Caco-2 (cell line): ENCODE data around the gene NAPA. TPM values are rescaled to one million over a fixed set of nuclear protein-coding genes. Genes with fewer than 3 reads are reported as not detected.

Source experiments
- BruUV-seq: library from RNA; stranded (reverse); fragments of 400-500 nt; replicated peaks from 2 replicates; lab custom pipeline; 2021; lab: Mats Ljungman, UMichigan
- CTCF ChIA-PET: fragments of 300-600 bp; sonication (Branson Sonifier 250); formaldehyde crosslinking; loops from one replicate; lab custom pipeline; 2022; ENCODE audit warnings: antibody characterized with exemption; lab: Charles Lee
- POLR2A ChIA-PET: fragments of 300-600 bp; sonication (Branson Sonifier 250); formaldehyde crosslinking; loops from one replicate; lab custom pipeline; 2022; ENCODE audit warnings: antibody characterized with exemption; lab: Charles Lee
- DNase-seq, 2 experiments: peaks; one replicate each; pipeline versions ENCODE4 v3.0.0 to v3.0.0-alpha.2; 2020 to 2022
- H3K27me3 ChIP-seq: replicated peaks from 2 replicates; pipeline ENCODE4 v1.6.0; 2011; ENCODE audit warnings: low read length; ENCODE audit not compliant: control insufficient read depth, insufficient read depth
- H3K36me3 ChIP-seq: 2 replicates; pipeline ENCODE4 v1.5.1; 2011; ENCODE audit warnings: low read length; ENCODE audit not compliant: control insufficient read depth, insufficient read depth
- H3K4me1 ChIP-seq: fragments of 250-450 bp; sonication (Bioruptor Pico); 2 replicates; pipeline ENCODE4 v1.5.1; 2020; ENCODE audit warnings: mild to moderate bottlenecking
- H3K4me3 ChIP-seq: 2 replicates; pipeline ENCODE4 v1.5.1; 2011; ENCODE audit warnings: low read depth, mild to moderate bottlenecking, control low read depth, low read length
- H3K9me3 ChIP-seq: fragments of 250-450 bp; sonication (Bioruptor Pico); 2 replicates; pipeline ENCODE4 v1.5.1; 2020; ENCODE audit warnings: mild to moderate bottlenecking, moderate library complexity
- H3K27ac Mint-ChIP-seq: one replicate; pipeline ENCODE4 v1.8.0; 2022; ENCODE audit warnings: mixed read lengths; ENCODE audit not compliant: unreplicated experiment
- H3K27me3 Mint-ChIP-seq: one replicate; pipeline ENCODE4 v1.8.0; 2022; ENCODE audit warnings: mixed read lengths; ENCODE audit not compliant: insufficient read depth, unreplicated experiment
- H3K36me3 Mint-ChIP-seq: one replicate; pipeline ENCODE4 v1.8.0; 2022; ENCODE audit warnings: mild to moderate bottlenecking, mixed read lengths; ENCODE audit not compliant: insufficient read depth, unreplicated experiment
- H3K4me1 Mint-ChIP-seq: one replicate; pipeline ENCODE4 v1.8.0; 2022; ENCODE audit warnings: low read depth, mixed read lengths; ENCODE audit not compliant: unreplicated experiment
- H3K4me3 Mint-ChIP-seq: one replicate; pipeline ENCODE4 v1.8.0; 2022; ENCODE audit warnings: mild to moderate bottlenecking, moderate library complexity, mixed read lengths; ENCODE audit not compliant: unreplicated experiment
- H3K9me3 Mint-ChIP-seq: one replicate; pipeline ENCODE4 v1.8.0; 2022; ENCODE audit warnings: mixed read lengths; ENCODE audit not compliant: unreplicated experiment
- CTCF ChIP-seq, 2 experiments: fragments of 200-600 bp in 1 of 2; IDR thresholded peaks; 1 replicate in 1 of 2; 2 replicates in 1 of 2; pipeline versions ENCODE4 v1.5.1 to v1.8.0; 2011 to 2022; ENCODE audit warnings: antibody characterized with exemption in 1 of 2, control low read depth in 1 of 2, inconsistent platforms in 1 of 2, low read depth in 1 of 2, low read length in 1 of 2, mild to moderate bottlenecking in 1 of 2, moderate library complexity in 1 of 2; ENCODE audit not compliant: insufficient read depth in 1 of 2, severe bottlenecking in 1 of 2, unreplicated experiment in 1 of 2
- intact Hi-C: fragments of 100-400 bp; cut with micrococcal nuclease; formaldehyde crosslinking; loops from one replicate; pipeline ENCODE4 v1.10.0; 2022; ENCODE audit not compliant: unreplicated experiment
- total RNA-seq: library from RNA; stranded (reverse); gene quantifications from 2 replicates; pipeline ENCODE4 v1.2.3, GENCODE V29; 2022

NAPA gene
- total RNA-seq, 1 experiment from 2014 or later: 149 TPM

GRCh38 chr19:47476438-47476972 is 38.4 kb downstream of the NAPA start:
- Histone ChIP-seq H3K4me1 (no peaks in the 10 kb centered on the region), H3K4me3 (no peak overlapping the region), H3K9me3 (no peaks in the 10 kb centered on the region), H3K27me3 (no peaks in the 10 kb centered on the region), H3K36me3 (no peaks in the 10 kb centered on the region)
- Mint-ChIP-seq H3K27ac (no peak overlapping the region), H3K27me3 (peaks cover 2% of the 10 kb centered on the region), H3K36me3 (no peaks in the 10 kb centered on the region), H3K9me3 (no peaks in the 10 kb centered on the region), H3K4me1 (peaks cover under 1% of the 10 kb centered on the region), H3K4me3 (no peak overlapping the region)
- intact Hi-C loops: no loop called here
- no peak for DNase-seq
- no TSS peak for BruUV-seq
- TF ChIP-seq CTCF (IDR thresholded peaks at IDR 0.05; ENCODE audit: insufficient read depth in 1 of 2, low read depth in 1 of 2, low read length in 1 of 2, severe bottlenecking in 1 of 2, unreplicated experiment in 1 of 2): no peak
- POLR2A ChIA-PET: no interaction called here
- CTCF ChIA-PET: no interaction called here

- H3K27ac Mint-ChIP-seq: no peak overlapping the region
- no peak for DNase-seq
- no peaks in the 10 kb centered on the region for H3K9me3 Mint-ChIP-seq
- no peak overlapping the region for H3K4me3 Mint-ChIP-seq
- intact Hi-C loops: no loop called here
- H3K36me3 Mint-ChIP-seq: no peaks in the 10 kb centered on the region
- ChIA-PET CTCF (no interaction called here), POLR2A (no interaction called here)
- H3K4me1 Mint-ChIP-seq: peaks cover 11% of the 10 kb centered on the region
- peaks cover 11% of the 10 kb centered on the region for H3K27me3 Mint-ChIP-seq
- no TSS peak for BruUV-seq
- no peaks in the 10 kb centered on the region for H3K27me3 ChIP-seq
- H3K4me1 ChIP-seq: 0 out of 2 replicates have a peak, but pooled peaks cover 3% of the 10 kb centered on the region
- H3K9me3 ChIP-seq: no peaks in the 10 kb centered on the region
- H3K4me3 ChIP-seq: no peak overlapping the region
- no peaks in the 10 kb centered on the region for H3K36me3 ChIP-seq
- TF ChIP-seq CTCF (IDR thresholded peaks at IDR 0.05; ENCODE audit: insufficient read depth in 1 of 2, low read depth in 1 of 2, low read length in 1 of 2, severe bottlenecking in 1 of 2, unreplicated experiment in 1 of 2): no peak
Observed at GRCh38 chr19:47475465-47475864, 39.4 kb downstream of the NAPA start.

- Mint-ChIP-seq H3K27me3 (peaks cover 16% of the 10 kb centered on the region), H3K36me3 (no peaks in the 10 kb centered on the region), H3K4me3 (no peak overlapping the region), H3K9me3 (no peaks in the 10 kb centered on the region), H3K4me1 (peaks cover 11% of the 10 kb centered on the region), H3K27ac (no peak overlapping the region)
- Histone ChIP-seq H3K36me3 (no peaks in the 10 kb centered on the region), H3K4me1 (peaks cover 21% of the 10 kb centered on the region; the same call in 1 of the 2 replicates), H3K27me3 (no peaks in the 10 kb centered on the region), H3K9me3 (no peaks in the 10 kb centered on the region), H3K4me3 (no peak overlapping the region)
- TF ChIP-seq CTCF (IDR thresholded peaks at IDR 0.05; ENCODE audit: insufficient read depth in 1 of 2, low read depth in 1 of 2, low read length in 1 of 2, severe bottlenecking in 1 of 2, unreplicated experiment in 1 of 2): no peak
- ChIA-PET POLR2A (no interaction called here), CTCF (interaction anchor here (0.7 kb wide), 1 partner anchor 808 kb away, joined by 7 read pairs; no protein-coding TSS in a partner anchor)
- no TSS peak for BruUV-seq
- intact Hi-C loops: no loop called here
- no peak for DNase-seq
Observed at GRCh38 chr19:47473336-47473735, 41.5 kb downstream of the NAPA start.
